ENCODE measurements around the gene MC1R. TPM values are rescaled to one million over a fixed set of nuclear protein-coding genes. Genes with fewer than 3 reads are reported as not detected.
"Not testable (repeated sequence)": the region's sequence is repeated elsewhere in the genome, so short reads cannot be mapped to it uniquely, and the experiment has no call there.

The MC1R gene
- total RNA-seq, 1 donor from 2014 or later: 2.8 TPM

- no peak for DNase-seq (ENCODE audit: extremely low read depth, low read depth, low spot score)
Observed at GRCh38 chr16:89913408-89914387, 5.0 kb upstream of the MC1R start.

- DNase-seq (ENCODE audit: extremely low read depth, low read depth, low spot score): not testable (repeated sequence)
Observed at GRCh38 chr16:89914642-89915285, 3.9 kb upstream of the MC1R start.

- DNase-seq (ENCODE audit: extremely low read depth, low read depth, low spot score): no peak
Observed at GRCh38 chr16:89915303-89916232, 3.1 kb upstream of the MC1R start.

GRCh38 chr16:89917773-89918452 lies 749 bp upstream of the MC1R start:
- no peak for DNase-seq (ENCODE audit: extremely low read depth, low read depth, low spot score)

GRCh38 chr16:89919535-89920406 lies 1.1 kb downstream of the MC1R start:
- DNase-seq (ENCODE audit: extremely low read depth, low read depth, low spot score): no peak

GRCh38 chr16:89920723-89921122 lies 2.1 kb downstream of the MC1R start:
- DNase-seq (ENCODE audit: extremely low read depth, low read depth, low spot score): no peak

- no peak for DNase-seq (ENCODE audit: extremely low read depth, low read depth, low spot score)
Observed at GRCh38 chr16:89921131-89921701, 2.6 kb downstream of the MC1R start.

- DNase-seq (ENCODE audit: extremely low read depth, low read depth, low spot score): peak; percentile 41
Observed at GRCh38 chr16:89921702-89922476, 3.2 kb downstream of the MC1R start.

- DNase-seq (ENCODE audit: extremely low read depth, low read depth, low spot score): peak; percentile 42
Observed at GRCh38 chr16:89922477-89922883, 3.8 kb downstream of the MC1R start.

GRCh38 chr16:89922884-89923639 lies 4.4 kb downstream of the MC1R start, which contains the start of gene TUBB3:
Gene TUBB3, plus strand, starts transcription at chr16:89923342. Its CDS starts 60 bp downstream, at chr16:89923402.
- DNase-seq (ENCODE audit: extremely low read depth, low read depth, low spot score): no peak

- DNase-seq (ENCODE audit: extremely low read depth, low read depth, low spot score): no peak
Observed at GRCh38 chr16:89923640-89924296, 5.1 kb downstream of the MC1R start.

GRCh38 chr16:89924297-89924924 lies 5.7 kb downstream of the MC1R start:
- no peak for DNase-seq (ENCODE audit: extremely low read depth, low read depth, low spot score)

GRCh38 chr16:89924925-89925307 lies 6.3 kb downstream of the MC1R start:
- no peak for DNase-seq (ENCODE audit: extremely low read depth, low read depth, low spot score)

- DNase-seq (ENCODE audit: extremely low read depth, low read depth, low spot score): no peak
Observed at GRCh38 chr16:89925596-89926079, 7.0 kb downstream of the MC1R start.

- DNase-seq (ENCODE audit: extremely low read depth, low read depth, low spot score): no peak
Observed at GRCh38 chr16:89931305-89931896, 12.7 kb downstream of the MC1R start.

- no peak for DNase-seq (ENCODE audit: extremely low read depth, low read depth, low spot score)
Observed at GRCh38 chr16:89931964-89932363, 13.3 kb downstream of the MC1R start.

Data from glomerular endothelial cell (primary cell).